ENCODE measurements around the gene PCNX1. TPM values are rescaled to one million over a fixed set of nuclear protein-coding genes. Genes with fewer than 3 reads are reported as not detected.

The PCNX1 gene
- total and polyA plus RNA-seq, 12 donors, result 4.5 to 66.6 (median 47.7) TPM

- intact Hi-C loops (cut with DNase I), result no loop called here
- 98 to 100% methylated on average over 1 of the region's 1 CpG for WGBS, 2 donors
- ATAC-seq (no peak), DNase-seq (no peak)
- Histone ChIP-seq H3K27ac (peak overlapping the region in 1 of 10 donors; percentile 42), H3K36me3 (peaks cover 0 to 8% (median 0%) of the 10 kb centered on the region in 9 donors), H3K9me3 (no peaks in the 10 kb centered on the region), H3K4me1 (peaks cover 0 to 80% (median 36%) of the 10 kb centered on the region in 9 donors), H3K27me3 (no peaks in the 10 kb centered on the region), H3K4me3 (no peak overlapping the region)
- no peak for TF ChIP-seq CTCF (IDR thresholded peaks at IDR 0.05)
Measured at GRCh38 chr14:70917633-70918032, 10.4 kb downstream of the PCNX1 start.

DNA sequence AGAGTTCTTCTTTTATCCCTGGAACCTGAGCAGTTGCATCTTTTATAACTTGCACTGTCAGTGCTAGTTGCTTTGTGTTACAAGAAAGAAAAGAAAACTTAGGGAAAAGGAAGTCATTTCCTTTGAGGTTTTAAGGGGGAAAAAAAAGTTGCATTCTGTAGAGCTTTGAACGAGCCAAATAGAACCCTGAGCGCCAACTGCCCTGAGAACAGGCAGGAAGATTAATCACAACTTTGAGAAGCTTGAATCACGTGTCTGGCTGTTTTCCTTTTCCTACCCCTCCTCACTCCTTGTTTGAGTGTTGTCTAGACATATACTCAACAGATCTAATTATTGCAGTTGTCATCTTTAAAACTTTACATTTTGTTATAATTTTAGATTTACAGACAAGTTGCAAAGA, 12.5 kb downstream of the PCNX1 start:
- WGBS, 2 donors, result 6 to 7% methylated on average over 3 of the region's 3 CpGs

GRCh38 chr14:70920608-70921007, 13.3 kb downstream of the PCNX1 start:
- H3K4me3 ChIP-seq, result no peak overlapping the region
- H3K9me3 ChIP-seq, result no peaks in the 10 kb centered on the region
- H3K27me3 ChIP-seq, result no peaks in the 10 kb centered on the region
- 94 to 97% methylated on average over 1 of the region's 1 CpG for WGBS, 2 donors
- TF ChIP-seq CTCF (IDR thresholded peaks at IDR 0.05), result no peak
- ATAC-seq, result no peak
- intact Hi-C loops (cut with DNase I), result no loop called here
- DNase-seq, result no peak
- H3K27ac ChIP-seq, result no peak overlapping the region
- peaks cover 0 to 72% (median 39%) of the 10 kb centered on the region in 9 donors for H3K4me1 ChIP-seq
- peaks cover 0 to 8% (median 0%) of the 10 kb centered on the region in 9 donors for H3K36me3 ChIP-seq

More for the DNA sequence above, 12.5 kb downstream of the PCNX1 start:
- ATAC-seq (peak in 5 of 8 donors; percentile 34 to 64 (median 56)), DNase-seq (no peak)
- H3K4me1 ChIP-seq, result peaks cover 0 to 78% (median 39%) of the 10 kb centered on the region in 9 donors
- H3K36me3 ChIP-seq, result peaks cover 0 to 8% (median 0%) of the 10 kb centered on the region in 9 donors
- no peaks in the 10 kb centered on the region for H3K9me3 ChIP-seq
- H3K27me3 ChIP-seq, result no peaks in the 10 kb centered on the region
- no peak for TF ChIP-seq CTCF (IDR thresholded peaks at IDR 0.05)
- H3K27ac ChIP-seq, result peak overlapping the region in 2 of 10 donors; percentile 27 to 51
- intact Hi-C loops (cut with DNase I), result no loop called here
- no peak overlapping the region for H3K4me3 ChIP-seq

DNA sequence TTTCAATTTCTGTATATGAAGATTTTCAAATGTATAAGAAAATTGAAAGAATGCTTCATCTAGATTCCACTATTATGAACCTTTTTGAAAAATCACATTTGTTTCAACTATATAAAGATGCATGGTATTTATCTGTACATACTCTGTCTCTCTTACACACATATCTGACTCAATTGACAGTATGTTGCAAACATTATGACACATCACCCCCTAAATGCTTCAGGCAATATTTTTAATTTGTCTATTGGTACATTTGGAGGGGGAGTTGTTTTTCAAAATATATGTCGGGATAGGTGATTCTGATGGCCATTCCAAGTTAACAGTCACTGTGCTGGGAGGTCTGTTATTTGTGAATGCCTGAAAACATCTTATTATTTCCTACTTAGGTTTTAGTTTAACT, 14.4 kb downstream of the PCNX1 start:
- WGBS, 2 donors, result 79 to 83% methylated on average over 1 of the region's 1 CpG
- no peak overlapping the region for H3K4me3 ChIP-seq
- intact Hi-C loops (cut with DNase I), result no loop called here
- no peak for ATAC-seq
- TF ChIP-seq CTCF (IDR thresholded peaks at IDR 0.05), result no peak
- H3K9me3 ChIP-seq, result no peaks in the 10 kb centered on the region
- no peak overlapping the region for H3K27ac ChIP-seq
- H3K4me1 ChIP-seq, result peaks cover 0 to 76% (median 42%) of the 10 kb centered on the region in 9 donors
- peaks cover 0 to 8% (median 0%) of the 10 kb centered on the region in 9 donors for H3K36me3 ChIP-seq
- no peak for DNase-seq
- H3K27me3 ChIP-seq, result no peaks in the 10 kb centered on the region
